T-helper 9 cell (primary cell): ENCODE results near the gene ASPM.
"Not testable (repeated sequence)": the region's sequence is repeated elsewhere in the genome, so short reads cannot be mapped to it uniquely, and the experiment has no call there.

Experiments used
- DNase-seq: peaks from one replicate; pipeline ENCODE4 v3.0.0-alpha.2; 2020

Gene ASPM

DNA sequence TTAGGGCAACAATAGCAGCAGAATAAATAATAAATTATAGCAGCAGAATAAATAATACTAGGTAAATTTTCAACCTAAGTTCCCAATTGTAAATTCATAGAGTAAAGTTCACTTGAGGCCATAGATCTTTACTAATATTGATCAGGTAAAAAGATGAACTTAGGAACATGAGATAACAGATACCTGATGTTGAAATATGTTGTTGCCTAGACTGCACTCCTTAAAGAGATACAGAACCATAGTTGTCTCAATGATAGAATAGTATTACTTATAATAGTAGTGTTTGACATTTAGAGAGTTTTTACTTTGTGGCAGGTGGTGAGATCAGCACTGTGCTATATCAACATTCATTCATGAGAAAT, 79.0 kb downstream of the ASPM start:
- no peak for DNase-seq

GRCh38 chr1:197066719-197067456, 79.6 kb downstream of the ASPM start, which contains the start of gene F13B:
Gene F13B (minus strand): TSS chr1:197067260. CDS start chr1:197067223, 37 bp downstream.
- no peak for DNase-seq

GRCh38 chr1:197066277-197066676, 80.2 kb downstream of the ASPM start:
- DNase-seq, result no peak

GRCh38 chr1:197065559-197065958, 80.9 kb downstream of the ASPM start:
- no peak for DNase-seq

DNA sequence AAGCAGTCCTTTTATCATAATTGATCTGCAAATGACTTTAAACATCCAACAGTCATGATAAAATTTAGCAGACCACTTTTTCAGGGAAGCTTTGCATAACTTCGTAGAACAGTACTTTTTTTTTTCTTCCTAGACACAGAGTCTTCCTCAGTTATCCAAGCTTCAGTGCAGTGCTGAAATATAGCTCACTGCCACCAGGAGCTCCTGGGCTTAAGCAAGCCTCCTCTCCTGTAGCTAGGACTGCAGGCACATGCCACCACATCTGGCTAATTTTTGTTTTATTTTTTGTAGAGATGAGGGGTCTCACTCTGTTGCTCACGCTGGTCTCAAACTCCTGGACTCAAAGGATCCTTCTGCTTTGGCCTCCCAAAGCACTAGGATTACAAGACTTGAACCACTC, 83.3 kb downstream of the ASPM start:
- DNase-seq, result no peak

DNA sequence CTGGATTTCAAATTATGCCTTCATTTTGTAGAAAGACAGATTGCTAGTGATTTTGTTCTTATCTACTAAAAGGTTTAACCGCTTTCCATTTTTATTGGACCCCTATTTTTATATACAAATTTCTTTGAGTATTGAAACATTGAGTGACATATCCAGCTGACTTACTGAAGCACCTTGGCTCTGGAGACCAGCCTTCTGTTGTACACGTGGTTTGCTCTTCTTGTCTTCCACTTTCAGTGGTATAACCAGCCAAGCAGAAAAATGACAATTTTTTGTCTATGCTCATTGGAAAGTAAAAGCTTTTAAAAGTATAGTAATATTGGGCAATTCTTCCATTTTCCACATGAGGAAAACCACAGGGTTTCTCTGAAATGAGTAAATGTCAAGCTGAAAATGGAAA, 83.8 kb downstream of the ASPM start:
- DNase-seq, result no peak

DNA sequence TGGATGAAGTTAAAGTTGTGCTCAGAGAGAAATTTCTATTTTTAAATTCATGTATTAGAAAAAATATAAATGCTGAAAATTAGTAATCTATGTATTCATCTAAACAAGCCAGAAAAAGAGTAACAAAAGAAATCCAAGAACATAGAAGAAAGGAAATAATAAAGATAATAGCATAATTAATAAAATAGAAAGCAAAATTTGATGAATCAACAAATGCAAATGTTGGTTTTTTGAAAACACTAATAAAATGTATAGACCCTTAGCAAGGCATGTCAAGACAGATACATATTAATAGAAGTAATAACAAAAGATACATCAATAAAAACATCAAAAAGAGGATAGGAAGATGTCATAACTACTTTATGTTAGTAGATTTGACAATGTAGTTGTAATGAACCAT, 97.4 kb downstream of the ASPM start:
- no peak for DNase-seq

- DNase-seq, result no peak
Observed at GRCh38 chr1:197042676-197043341, 103.7 kb downstream of the ASPM start.

GRCh38 chr1:197041486-197042353, 104.7 kb downstream of the ASPM start:
- DNase-seq, result no peak

- no peak for DNase-seq
Observed at GRCh38 chr1:197036861-197037260, 109.6 kb downstream of the ASPM start.

GRCh38 chr1:197034631-197035339, 111.7 kb downstream of the ASPM start:
- DNase-seq, result not testable (repeated sequence)
